GM19238 (cell line): Measurements from ENCODE around the gene CLIP3.
"Not testable (repeated sequence)": the region's sequence is repeated elsewhere in the genome, so short reads cannot be mapped to it uniquely, and the experiment has no call there.

Experiments
- DNase-seq: peaks from one replicate; pipeline ENCODE4 v3.0.0; 2011; ENCODE audit warnings: low spot score; ENCODE audit not compliant: insufficient read length

The CLIP3 gene

GRCh38 chr19:35980997-35981396, 51.7 kb downstream of the CLIP3 start:
- not testable (repeated sequence) for DNase-seq

DNA sequence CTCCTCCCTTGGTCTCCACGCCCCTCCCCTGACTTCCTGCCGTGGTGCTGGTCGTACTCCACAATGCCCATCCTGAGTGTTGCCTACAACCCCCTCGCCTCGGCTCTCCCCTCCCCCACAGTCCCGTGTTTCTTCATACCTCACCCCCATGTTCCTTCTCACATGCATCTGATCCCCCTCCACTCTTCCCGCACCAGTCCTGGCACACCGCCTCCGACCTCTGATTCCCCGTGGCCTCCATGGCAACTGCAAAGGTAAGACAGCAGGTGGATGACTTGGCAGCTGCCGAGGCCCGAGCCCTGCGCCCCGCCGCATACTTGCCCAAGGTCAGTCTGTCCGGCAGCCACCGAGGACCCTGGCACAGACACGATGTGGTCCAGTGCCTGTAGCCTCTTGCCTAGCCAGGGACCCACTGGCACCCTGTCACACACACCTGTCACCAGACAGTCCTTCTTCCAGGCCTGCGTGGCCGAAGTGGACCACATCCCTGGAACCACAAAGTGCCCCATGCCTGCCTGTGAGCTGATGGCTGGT, 53.8 kb downstream of the CLIP3 start:
- no peak for DNase-seq

DNA sequence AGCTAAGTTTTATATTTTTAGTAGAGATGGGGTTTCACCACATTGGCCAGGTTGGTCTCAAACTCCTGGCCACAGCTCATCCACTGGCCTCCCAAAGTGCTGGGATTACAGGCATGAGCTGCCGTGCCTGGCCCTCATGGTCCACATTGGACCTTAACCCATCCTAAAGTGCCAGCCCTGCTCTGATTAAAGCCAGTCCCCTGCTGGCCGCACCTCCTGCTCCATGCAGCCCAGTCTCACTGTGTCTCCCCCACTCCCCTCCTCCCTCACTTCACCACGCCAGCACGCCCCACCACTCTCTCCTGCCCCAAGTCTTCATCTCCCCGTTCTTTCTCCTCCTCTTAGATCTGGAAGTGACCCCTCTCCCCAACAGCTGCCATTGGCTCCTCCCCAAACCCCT, 54.4 kb downstream of the CLIP3 start:
- DNase-seq = no peak

GRCh38 chr19:35977446-35978222, 55.0 kb downstream of the CLIP3 start:
- no peak for DNase-seq

GRCh38 chr19:35975608-35976214, 57.0 kb downstream of the CLIP3 start:
- no peak for DNase-seq

DNA sequence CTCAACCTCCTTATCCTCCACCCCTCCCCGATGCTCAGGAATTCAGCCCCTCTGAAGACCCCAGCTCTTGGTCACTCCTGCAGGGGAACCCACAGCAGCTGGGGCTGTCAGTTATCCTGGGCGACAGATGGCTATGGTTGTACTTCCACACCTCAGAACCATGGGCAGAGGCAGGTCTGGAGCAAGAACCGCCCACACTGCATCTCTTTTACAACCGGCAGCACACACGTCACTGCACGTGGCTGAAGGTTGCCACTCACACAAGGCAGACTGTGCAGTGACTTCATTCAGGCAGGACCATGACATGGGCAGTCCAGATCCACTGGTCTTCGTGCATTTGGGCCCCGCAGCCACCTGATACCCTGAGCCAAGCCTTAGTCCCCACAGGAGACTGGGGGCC, 59.2 kb downstream of the CLIP3 start:
- no peak for DNase-seq

DNA sequence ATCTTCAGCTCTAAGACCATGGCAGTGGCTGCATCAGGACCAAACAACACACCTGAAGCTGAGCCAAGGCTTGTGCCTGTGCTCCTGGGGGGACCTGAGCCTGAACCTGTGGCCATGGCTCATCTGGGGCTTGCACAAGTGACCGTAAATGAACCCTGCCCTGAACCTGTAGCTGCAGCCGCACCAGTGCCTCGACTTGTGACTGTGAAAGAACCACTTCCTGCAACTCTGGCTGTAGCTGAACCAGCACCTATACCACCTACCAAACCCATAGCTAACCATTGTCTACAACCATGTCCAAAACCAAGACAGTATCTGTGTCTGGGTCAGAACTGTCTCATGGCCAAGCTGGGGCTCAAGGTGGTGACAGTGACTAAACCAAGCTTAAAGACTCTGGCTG, 65.9 kb downstream of the CLIP3 start:
- DNase-seq = no peak
